ENCODE results near the gene ARPC1A. TPM values are rescaled to one million over a fixed set of nuclear protein-coding genes. Genes with fewer than 3 reads are reported as not detected.

Gene ARPC1A
- total RNA-seq, 1 donor from 2014 or later = 143 TPM

- H3K36me3 ChIP-seq = peaks cover 10% of the 10 kb centered on the region
- DNase-seq (ENCODE audit: low spot score) = peak; percentile 56
- H2AFZ ChIP-seq (replicated peaks) = peak overlapping the region; percentile 75
These were observed 82.2 kb downstream of the ARPC1A start for GRCh38 chr7:99407872-99408378.

GRCh38 chr7:99408379-99409191, 82.9 kb downstream of the ARPC1A start, which contains the start of the genes BUD31 and PDAP1:
BUD31 (plus strand) TSS chr7:99408969; CDS start chr7:99411093, 2,124 bp downstream.
PDAP1 (minus strand) TSS chr7:99408597; CDS start chr7:99408548, 49 bp downstream.
- peak within 1 kb of the TSS; percentile 98 for H3K4me3 ChIP-seq
- H3F3A ChIP-seq (ENCODE audit: low read depth) = peaks cover 12% of the 10 kb centered on the region
- no peak for TF ChIP-seq EZH2 (IDR thresholded peaks at IDR 0.05)
- TF ChIP-seq EZH2phosphoT487 (IDR thresholded peaks at IDR 0.05) = no peak
- peak; percentile 17 for TF ChIP-seq CTCF (IDR thresholded peaks at IDR 0.05)
- H3K27me3 ChIP-seq = no peaks in the 10 kb centered on the region
- Mint-ChIP-seq H3K36me3 (peaks cover 22% of the 10 kb centered on the region), H3K27ac (peak within 1 kb of the TSS; percentile 99), H3K9me3 (no peaks in the 10 kb centered on the region), H3K4me1 (peaks cover 22% of the 10 kb centered on the region), H3K27me3 (ENCODE audit: insufficient read depth, low read depth) (peaks cover 6% of the 10 kb centered on the region), H3K4me3 (peak within 1 kb of the TSS; percentile 96)
- peak within 1 kb of the TSS; percentile 75 for H2AFZ ChIP-seq (replicated peaks)
- peaks cover 54% of the 10 kb centered on the region for H4K20me1 ChIP-seq (ENCODE audit: low read depth)
- peaks cover 15% of the 10 kb centered on the region for H3K4me1 ChIP-seq
- H3K9ac ChIP-seq = peak within 1 kb of the TSS; percentile 93
- peak within 1 kb of the TSS; percentile 98 for H3K27ac ChIP-seq
- peak; percentile 96 for DNase-seq (ENCODE audit: low spot score)
- H3K9me3 ChIP-seq (ENCODE audit: low read depth) = no peaks in the 10 kb centered on the region
- peaks cover 10% of the 10 kb centered on the region for H3K36me3 ChIP-seq
- peak within 1 kb of the TSS; percentile 96 for H3K4me2 ChIP-seq
- peaks cover 70% of the 10 kb centered on the region for H3K79me2 ChIP-seq (ENCODE audit: low read depth)

More at GRCh38 chr7:99407872-99408378, 82.2 kb downstream of the ARPC1A start:
- H3K4me3 ChIP-seq = peak overlapping the region; percentile 98
- TF ChIP-seq CTCF (IDR thresholded peaks at IDR 0.05) (no peak), EZH2phosphoT487 (IDR thresholded peaks at IDR 0.05) (no peak), EZH2 (IDR thresholded peaks at IDR 0.05) (no peak)
- peak overlapping the region; percentile 98 for H3K27ac ChIP-seq
- peaks cover 70% of the 10 kb centered on the region for H3K79me2 ChIP-seq (ENCODE audit: low read depth)
- H3K9ac ChIP-seq = peak overlapping the region; percentile 93
- Mint-ChIP-seq H3K4me1 (peaks cover 22% of the 10 kb centered on the region), H3K27ac (peak overlapping the region; percentile 82), H3K27me3 (ENCODE audit: insufficient read depth, low read depth) (peaks cover 6% of the 10 kb centered on the region), H3K9me3 (no peaks in the 10 kb centered on the region), H3K4me3 (peak overlapping the region; percentile 96), H3K36me3 (peaks cover 22% of the 10 kb centered on the region)
- H3K27me3 ChIP-seq = no peaks in the 10 kb centered on the region
- no peaks in the 10 kb centered on the region for H3K9me3 ChIP-seq (ENCODE audit: low read depth)
- H3K4me1 ChIP-seq = peaks cover 15% of the 10 kb centered on the region
- peaks cover 12% of the 10 kb centered on the region for H3F3A ChIP-seq (ENCODE audit: low read depth)
- peak overlapping the region; percentile 96 for H3K4me2 ChIP-seq
- H4K20me1 ChIP-seq (ENCODE audit: low read depth) = peaks cover 57% of the 10 kb centered on the region

- peak overlapping the region; percentile 75 for H2AFZ ChIP-seq (replicated peaks)
- H3K36me3 Mint-ChIP-seq = peaks cover 17% of the 10 kb centered on the region
- H3K4me3 Mint-ChIP-seq = peak overlapping the region; percentile 96
- H3K27ac Mint-ChIP-seq = peak overlapping the region; percentile 99
- no peaks in the 10 kb centered on the region for H3K27me3 ChIP-seq
- H3K27ac ChIP-seq = peak overlapping the region; percentile 98
- peaks cover 65% of the 10 kb centered on the region for H3K79me2 ChIP-seq (ENCODE audit: low read depth)
- DNase-seq (ENCODE audit: low spot score) = no peak
- H3K9me3 Mint-ChIP-seq = no peaks in the 10 kb centered on the region
- H3F3A ChIP-seq (ENCODE audit: low read depth) = peaks cover 12% of the 10 kb centered on the region
- H3K9me3 ChIP-seq (ENCODE audit: low read depth) = no peaks in the 10 kb centered on the region
- peaks cover 22% of the 10 kb centered on the region for H3K4me1 Mint-ChIP-seq
- H3K4me2 ChIP-seq = peak overlapping the region; percentile 96
- H3K4me1 ChIP-seq = peaks cover 15% of the 10 kb centered on the region
- H3K4me3 ChIP-seq = peak overlapping the region; percentile 98
- peaks cover 10% of the 10 kb centered on the region for H3K36me3 ChIP-seq
- TF ChIP-seq EZH2 (IDR thresholded peaks at IDR 0.05) = no peak
- no peak for TF ChIP-seq EZH2phosphoT487 (IDR thresholded peaks at IDR 0.05)
- TF ChIP-seq CTCF (IDR thresholded peaks at IDR 0.05) = no peak
- peaks cover 48% of the 10 kb centered on the region for H4K20me1 ChIP-seq (ENCODE audit: low read depth)
- peak overlapping the region; percentile 93 for H3K9ac ChIP-seq
- H3K27me3 Mint-ChIP-seq (ENCODE audit: insufficient read depth, low read depth) = peaks cover 6% of the 10 kb centered on the region
These were observed 83.5 kb downstream of the ARPC1A start for GRCh38 chr7:99409192-99409572.
